WTC11 (cell line): Measurements from ENCODE around the gene IL21R. TPM values are rescaled to one million over a fixed set of nuclear protein-coding genes. Genes with fewer than 3 reads are reported as not detected.
A peak's percentile ranks its signal among the peaks of the same experiment; 100 is the strongest.

Experiments used
- ATAC-seq: fragments of 200-7000 bp; cut with Tn5 transposase; 2 replicates; pipeline ENCODE4 v1.10.0; 2021; ENCODE audit warnings: mild to moderate bottlenecking, moderate library complexity
- CTCF ChIA-PET: fragments of 300-600 bp; sonication (Branson Sonifier 250); formaldehyde crosslinking; loops from one replicate; lab custom pipeline; 2021; ENCODE audit warnings: antibody characterized with exemption; lab: Charles Lee
- POLR2A ChIA-PET: fragments of 350-600 bp; sonication (Branson Sonifier 250); formaldehyde crosslinking; loops from one replicate; lab custom pipeline; 2021; ENCODE audit warnings: antibody characterized with exemption; lab: Charles Lee
- DNase-seq: peaks from one replicate; pipeline ENCODE4 v3.0.0; 2021; ENCODE audit warnings: low spot score
- H3K27ac Mint-ChIP-seq: 2 replicates; pipeline ENCODE4 v1.8.0; 2021; ENCODE audit warnings: mixed read lengths
- H3K27me3 Mint-ChIP-seq: 2 replicates; pipeline ENCODE4 v1.8.0; 2021; ENCODE audit warnings: low read depth, mild to moderate bottlenecking, moderate library complexity, mixed read lengths
- H3K36me3 Mint-ChIP-seq: 2 replicates; pipeline ENCODE4 v1.8.0; 2021; ENCODE audit warnings: mixed read lengths
- H3K4me1 Mint-ChIP-seq: 2 replicates; pipeline ENCODE4 v1.8.0; 2022; ENCODE audit warnings: mixed read lengths
- H3K4me3 Mint-ChIP-seq: 2 replicates; pipeline ENCODE4 v1.8.0; 2021; ENCODE audit warnings: mild to moderate bottlenecking, moderate library complexity, mixed read lengths
- H3K9me3 Mint-ChIP-seq: 2 replicates; pipeline ENCODE4 v1.8.0; 2021; ENCODE audit warnings: mixed read lengths
- AR ChIP-seq: fragments of 250-450 bp; sonication (Bioruptor Pico); IDR thresholded peaks from 2 replicates; pipeline ENCODE4 v1.9.0; 2021; ENCODE audit warnings: mild to moderate bottlenecking
- CBFB ChIP-seq: sonication (generic); formaldehyde crosslinking; IDR thresholded peaks from 2 replicates; pipeline ENCODE4 v1.8.1; 2022; ENCODE audit warnings: mild to moderate bottlenecking, low read depth, missing genetic modification reagents
- CDX4 ChIP-seq: fragments of 250-450 bp; sonication (Bioruptor Pico); IDR thresholded peaks from 2 replicates; pipeline ENCODE4 v1.9.0; 2021; ENCODE audit warnings: moderate library complexity, mild to moderate bottlenecking, inconsistent platforms, borderline replicate concordance
- CREM ChIP-seq: sonication (generic); formaldehyde crosslinking; IDR thresholded peaks from 2 replicates; pipeline ENCODE4 v1.8.1; 2022; ENCODE audit warnings: mild to moderate bottlenecking, missing genetic modification reagents, moderate library complexity
- E2F5 ChIP-seq: sonication (generic); formaldehyde crosslinking; IDR thresholded peaks from 2 replicates; pipeline ENCODE4 v1.8.1; 2022; ENCODE audit warnings: mild to moderate bottlenecking, moderate library complexity, missing genetic modification reagents
- ELF4 ChIP-seq: sonication (generic); formaldehyde crosslinking; IDR thresholded peaks from 2 replicates; pipeline ENCODE4 v1.8.1; 2022; ENCODE audit warnings: low read depth, mild to moderate bottlenecking, moderate library complexity, missing genetic modification reagents
- ERG ChIP-seq: fragments of 250-450 bp; sonication (Bioruptor Pico); IDR thresholded peaks from 2 replicates; pipeline ENCODE4 v1.8.0; 2021; ENCODE audit warnings: mild to moderate bottlenecking
- JAZF1 ChIP-seq: fragments of 250-450 bp; sonication (Bioruptor Pico); IDR thresholded peaks from 2 replicates; pipeline ENCODE4 v1.9.0; 2021; ENCODE audit warnings: moderate library complexity, mild to moderate bottlenecking, inconsistent platforms
- MLX ChIP-seq: sonication (generic); formaldehyde crosslinking; IDR thresholded peaks from 2 replicates; pipeline ENCODE4 v1.8.1; 2023; ENCODE audit warnings: mild to moderate bottlenecking, missing genetic modification reagents, moderate library complexity
- MYBL2 ChIP-seq: sonication (generic); formaldehyde crosslinking; IDR thresholded peaks from 2 replicates; pipeline ENCODE4 v1.8.1; 2023; ENCODE audit warnings: mild to moderate bottlenecking, moderate library complexity, missing genetic modification reagents
- NFE2L1 ChIP-seq: sonication (generic); formaldehyde crosslinking; IDR thresholded peaks from 2 replicates; pipeline ENCODE4 v1.8.1; 2023; ENCODE audit warnings: missing genetic modification reagents
- NR3C1 ChIP-seq: sonication (generic); formaldehyde crosslinking; conservative IDR thresholded peaks from 2 replicates; pipeline ENCODE4 v1.8.1; 2023; ENCODE audit warnings: low read depth, mild to moderate bottlenecking, missing genetic modification reagents
- PRDM15 ChIP-seq: sonication (generic); formaldehyde crosslinking; IDR thresholded peaks from 2 replicates; pipeline ENCODE4 v1.8.0; 2022; ENCODE audit warnings: missing genetic modification reagents
- SOX15 ChIP-seq: fragments of 250-450 bp; sonication (Bioruptor Pico); IDR thresholded peaks from 2 replicates; pipeline ENCODE4 v1.9.0; 2021; ENCODE audit warnings: mild to moderate bottlenecking
- TCF7 ChIP-seq: sonication (generic); formaldehyde crosslinking; IDR thresholded peaks from 2 replicates; pipeline ENCODE4 v1.8.0; 2022; ENCODE audit warnings: mild to moderate bottlenecking, low read depth, missing genetic modification reagents, moderate library complexity
- TP53 ChIP-seq: sonication (generic); formaldehyde crosslinking; IDR thresholded peaks from 2 replicates; pipeline ENCODE4 v1.8.1; 2023; ENCODE audit warnings: mild to moderate bottlenecking, missing genetic modification reagents
- USF1 ChIP-seq: sonication (generic); formaldehyde crosslinking; IDR thresholded peaks from 2 replicates; pipeline ENCODE4 v1.8.0; 2022; ENCODE audit warnings: mild to moderate bottlenecking, missing genetic modification reagents
- USF2 ChIP-seq: sonication (generic); formaldehyde crosslinking; IDR thresholded peaks from 2 replicates; pipeline ENCODE4 v1.8.1; 2023; ENCODE audit warnings: mild to moderate bottlenecking, missing genetic modification reagents, moderate library complexity
- ZNF219 ChIP-seq: sonication (generic); formaldehyde crosslinking; IDR thresholded peaks from 2 replicates; pipeline ENCODE4 v1.8.0; 2023; ENCODE audit warnings: missing genetic modification reagents, mild to moderate bottlenecking, borderline replicate concordance
- ZNF263 ChIP-seq: sonication (generic); formaldehyde crosslinking; IDR thresholded peaks from 2 replicates; pipeline ENCODE4 v1.8.1; 2022; ENCODE audit warnings: low read depth, mild to moderate bottlenecking, moderate library complexity, missing genetic modification reagents
- total RNA-seq: library from RNA; stranded (reverse); gene quantifications from 3 replicates; pipeline ENCODE4 v1.2.3, GENCODE V29; 2021

The IL21R gene
- total RNA-seq, 1 experiment from 2014 or later, result 0.70 TPM

GRCh38 chr16:27439271-27440018 is 37.5 kb downstream of the IL21R start:
- CTCF ChIA-PET, result interaction anchor here (0.8 to 1.4 kb wide), 3 partner anchors 11 to 260 kb away, joined by 3 to 4 read pairs (median 4); no protein-coding TSS in a partner anchor
- no peak for ATAC-seq
- DNase-seq, result no peak
- Mint-ChIP-seq H3K4me1 (peaks cover 4% of the 10 kb centered on the region), H3K9me3 (peaks cover 6% of the 10 kb centered on the region), H3K36me3 (peaks cover 6% of the 10 kb centered on the region), H3K4me3 (no peak overlapping the region), H3K27me3 (no peaks in the 10 kb centered on the region), H3K27ac (peak overlapping the region; percentile 28; the same call in 1 of the 2 replicates)
- POLR2A ChIA-PET, result interaction anchor here (0.6 kb wide), 1 partner anchor 262 kb away, joined by 6 read pairs; no protein-coding TSS in a partner anchor
- no peak for TF ChIP-seq MLX
- no peak for TF ChIP-seq CDX4 (CRISPR knock-in tag)
- TF ChIP-seq TP53, result no peak
- TF ChIP-seq ZNF219, result no peak
- no peak for TF ChIP-seq TCF7
- no peak for TF ChIP-seq USF1 (CRISPR knock-in tag)
- TF ChIP-seq E2F5 (CRISPR knock-in tag), result no peak
- no peak for TF ChIP-seq CREM (CRISPR knock-in tag)
- TF ChIP-seq JAZF1 (CRISPR knock-in tag), result no peak
- TF ChIP-seq PRDM15, result no peak
- TF ChIP-seq CBFB (CRISPR knock-in tag), result no peak
- no peak for TF ChIP-seq MYBL2 (CRISPR knock-in tag)
- no peak for TF ChIP-seq SOX15 (CRISPR knock-in tag)
- no peak for TF ChIP-seq USF2
- TF ChIP-seq NFE2L1 (CRISPR knock-in tag), result no peak
- no peak for TF ChIP-seq AR (CRISPR knock-in tag)
- TF ChIP-seq ELF4, result no peak
- no peak for TF ChIP-seq NR3C1 (CRISPR knock-in tag)
- no peak for TF ChIP-seq ZNF263 (CRISPR knock-in tag)
- TF ChIP-seq ERG (CRISPR knock-in tag), result no peak
